Activated CD8-positive, alpha-beta memory T cell treated with anti-CD3 and anti-CD28 coated beads for 36 hours (primary cell): ENCODE results near the gene HSF2BP. TPM values are rescaled to one million over a fixed set of nuclear protein-coding genes. Genes with fewer than 3 reads are reported as not detected.
"Not testable (repeated sequence)": the region's sequence is repeated elsewhere in the genome, so short reads cannot be mapped to it uniquely, and the experiment has no call there.

Source experiments
- CTCF ChIA-PET: fragments of 350-600 bp; sonication (Branson Sonifier 250); formaldehyde crosslinking; loops from one replicate; lab custom pipeline; 2021; ENCODE audit warnings: antibody characterized with exemption; lab: Charles Lee
- POLR2A ChIA-PET: fragments of 350-600 bp; sonication (Branson Sonifier 250); formaldehyde crosslinking; loops from one replicate; lab custom pipeline; 2021; ENCODE audit warnings: antibody characterized with exemption; lab: Charles Lee
- total RNA-seq, 2 experiments: library from RNA; stranded (reverse); gene quantifications; one replicate each; pipeline ENCODE4 v1.2.3, GENCODE V29; 2021

HSF2BP gene
- total RNA-seq, 2 experiments from 2014 or later, result 0.63 to 1.4 TPM

DNA sequence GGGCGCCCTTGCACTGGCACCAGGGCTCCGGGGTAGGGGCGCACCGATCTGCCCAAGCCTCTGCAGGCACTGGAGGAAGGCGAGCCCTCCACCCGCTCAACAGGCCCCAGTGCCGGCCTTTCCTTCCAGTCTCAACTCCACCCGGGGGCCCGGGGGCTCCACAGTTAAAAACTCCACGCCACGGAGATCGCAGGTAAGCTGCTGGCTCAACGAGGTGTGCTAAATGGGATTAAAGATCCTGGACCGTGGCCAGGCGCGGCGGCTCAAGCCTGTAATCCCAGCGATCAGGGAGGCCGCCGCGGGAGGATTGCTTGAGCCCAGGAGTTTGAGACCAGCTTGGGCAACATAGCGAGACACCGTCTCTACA, 536 bp downstream of the HSF2BP start:
- ChIA-PET CTCF (interaction anchor here (0.6 to 0.8 kb wide), 4 partner anchors 13 to 640 kb away, joined by 3 to 4 read pairs (median 3); no protein-coding TSS in a partner anchor), POLR2A (no interaction called here)

DNA sequence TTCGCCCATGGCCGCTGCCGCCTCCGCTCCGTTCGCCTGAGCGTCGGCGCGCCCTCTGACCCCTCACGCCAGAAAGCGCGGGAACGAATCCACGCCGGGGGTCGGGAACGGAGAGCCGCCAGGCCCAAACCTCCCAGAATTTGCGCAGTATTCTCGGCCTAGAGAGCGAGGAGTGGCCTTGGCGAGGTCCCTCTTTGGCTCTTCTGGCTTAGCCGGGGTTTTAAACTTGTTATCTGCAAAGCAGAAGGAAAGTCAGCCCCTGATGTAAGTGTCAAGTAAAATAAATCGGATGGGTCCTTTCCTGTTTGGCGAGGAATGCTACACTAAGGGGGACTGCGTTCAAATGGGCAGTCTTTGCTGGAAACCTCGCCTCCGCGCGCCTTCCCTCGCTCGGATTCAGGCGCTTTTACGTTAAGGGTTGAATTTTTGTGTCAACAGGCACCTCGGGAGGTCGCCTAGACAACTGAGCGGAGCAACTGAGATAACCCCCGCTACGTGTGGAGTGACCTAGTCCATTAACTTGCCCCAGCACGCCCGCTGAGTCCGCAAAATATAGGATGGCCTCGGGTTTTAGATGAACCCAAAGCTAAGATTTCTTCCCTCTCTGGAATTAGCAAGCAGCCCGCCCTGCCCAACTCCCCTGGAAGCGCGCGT, 1.1 kb downstream of the HSF2BP start:
- ChIA-PET POLR2A (no interaction called here), CTCF (interaction anchor here (0.6 kb wide), 2 partner anchors 35 to 49 kb away, joined by 3 read pairs; no protein-coding TSS in a partner anchor)

DNA sequence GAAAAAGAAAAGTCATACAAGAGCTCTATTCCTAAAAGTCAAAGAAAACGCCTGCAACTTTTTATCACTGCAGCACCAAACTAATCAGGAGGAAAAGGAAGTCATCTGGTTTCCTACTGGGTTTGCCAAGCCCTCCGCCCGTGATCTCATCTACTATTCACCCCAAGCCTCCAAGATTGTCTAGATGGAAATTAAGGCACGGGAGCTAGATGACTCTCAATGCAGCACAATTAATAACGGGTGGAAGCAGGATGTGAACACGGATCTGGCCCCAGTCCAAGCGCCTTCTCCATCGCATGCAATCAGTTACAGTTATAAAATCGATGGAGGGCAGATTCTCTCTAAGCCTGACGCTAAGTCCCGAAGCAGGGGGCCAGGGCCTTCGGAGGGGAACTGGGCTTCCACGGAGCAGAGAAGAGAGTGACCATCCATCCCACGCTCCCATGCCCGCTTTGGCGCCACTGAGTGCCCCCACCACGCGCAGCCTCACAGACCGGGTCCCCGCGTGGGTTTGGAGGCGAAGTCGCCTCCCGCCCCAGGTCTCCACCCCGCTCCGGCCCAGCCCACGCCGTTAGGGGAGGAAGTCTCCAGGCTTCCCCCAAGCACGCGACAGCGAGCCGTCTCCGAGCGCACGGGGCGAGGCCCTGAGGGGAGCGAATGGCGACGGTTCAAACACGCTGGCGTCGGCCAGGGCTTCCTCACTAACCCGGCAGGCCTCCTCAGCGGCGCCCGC, 1.8 kb downstream of the HSF2BP start:
- ChIA-PET POLR2A (no interaction called here), CTCF (no interaction called here)

GRCh38 chr21:43654806-43655489, 4.3 kb downstream of the HSF2BP start:
- POLR2A ChIA-PET, result no interaction called here

GRCh38 chr21:43653626-43654025, 5.7 kb downstream of the HSF2BP start:
- CTCF ChIA-PET, result no interaction called here
- POLR2A ChIA-PET, result no interaction called here

More at GRCh38 chr21:43654806-43655489, 4.3 kb downstream of the HSF2BP start:
- CTCF ChIA-PET, result no interaction called here

GRCh38 chr21:43652616-43653015, 6.7 kb downstream of the HSF2BP start:
- CTCF ChIA-PET, result no interaction called here
- POLR2A ChIA-PET, result no interaction called here

GRCh38 chr21:43651926-43652325, 7.4 kb downstream of the HSF2BP start:
- POLR2A ChIA-PET, CTCF ChIA-PET: not testable (repeated sequence)

DNA sequence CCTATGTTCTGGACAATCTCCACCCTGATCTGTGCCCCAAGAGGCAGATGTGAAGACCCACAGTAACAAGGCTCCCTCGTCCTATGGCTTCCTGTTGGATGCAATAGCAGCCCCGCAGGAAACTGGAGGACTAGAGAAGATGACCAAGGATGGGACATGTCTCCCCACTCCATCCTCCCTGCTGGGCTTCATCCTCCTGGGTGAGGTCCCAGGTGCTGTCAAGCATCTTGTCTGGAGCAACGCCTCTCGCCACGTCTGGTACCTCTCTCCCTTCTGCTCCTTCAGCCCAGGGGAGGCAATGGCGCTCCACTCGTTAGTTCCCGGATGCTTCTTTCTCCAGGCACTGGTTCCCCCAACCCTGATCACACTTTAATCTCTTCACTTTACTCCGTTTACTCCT, 11.1 kb downstream of the HSF2BP start:
- CTCF ChIA-PET, result no interaction called here

GRCh38 chr21:43646550-43647260, 12.6 kb downstream of the HSF2BP start:
- POLR2A ChIA-PET, result no interaction called here
- CTCF ChIA-PET, result interaction anchor here (0.7 to 1.2 kb wide), 3 partner anchors 10 to 32 kb away, joined by 3 read pairs; no protein-coding TSS in a partner anchor

More for the DNA sequence above, 11.1 kb downstream of the HSF2BP start:
- POLR2A ChIA-PET, result no interaction called here

- CTCF ChIA-PET, result interaction anchor here (0.6 to 1.2 kb wide), 6 partner anchors 11 to 453 kb away, joined by 3 to 4 read pairs (median 3); no protein-coding TSS in a partner anchor
Measured at GRCh38 chr21:43645976-43646375, 13.3 kb downstream of the HSF2BP start.

GRCh38 chr21:43645136-43645891, 14.0 kb downstream of the HSF2BP start:
- POLR2A ChIA-PET, result no interaction called here
- CTCF ChIA-PET, result interaction anchor here (0.6 to 1.2 kb wide), 5 partner anchors 11 to 452 kb away, joined by 3 to 4 read pairs (median 3); no protein-coding TSS in a partner anchor

More at GRCh38 chr21:43645976-43646375, 13.3 kb downstream of the HSF2BP start:
- POLR2A ChIA-PET, result no interaction called here

- POLR2A ChIA-PET, result no interaction called here
- CTCF ChIA-PET, result no interaction called here
Measured at GRCh38 chr21:43644609-43645008, 14.7 kb downstream of the HSF2BP start.

DNA sequence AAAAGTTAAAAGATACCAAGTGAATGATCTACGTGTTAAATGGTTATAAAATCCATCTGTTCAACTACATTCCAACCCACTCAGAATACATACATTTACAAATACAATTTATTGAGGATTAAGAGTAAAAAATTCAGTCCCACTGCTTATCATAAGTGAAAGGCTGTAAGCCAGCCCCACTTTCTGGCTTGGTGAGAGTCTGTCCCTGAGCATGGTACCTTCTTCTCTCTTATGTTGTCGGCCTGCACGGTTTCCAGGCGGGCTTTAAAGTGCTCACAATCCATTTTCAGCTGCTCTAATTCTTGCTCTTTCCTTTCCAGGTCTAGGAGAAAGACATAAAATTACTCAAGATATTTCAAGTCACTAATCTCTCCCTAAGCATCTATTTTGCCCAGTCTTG, 15.2 kb downstream of the HSF2BP start:
- ChIA-PET CTCF (no interaction called here), POLR2A (no interaction called here)

DNA sequence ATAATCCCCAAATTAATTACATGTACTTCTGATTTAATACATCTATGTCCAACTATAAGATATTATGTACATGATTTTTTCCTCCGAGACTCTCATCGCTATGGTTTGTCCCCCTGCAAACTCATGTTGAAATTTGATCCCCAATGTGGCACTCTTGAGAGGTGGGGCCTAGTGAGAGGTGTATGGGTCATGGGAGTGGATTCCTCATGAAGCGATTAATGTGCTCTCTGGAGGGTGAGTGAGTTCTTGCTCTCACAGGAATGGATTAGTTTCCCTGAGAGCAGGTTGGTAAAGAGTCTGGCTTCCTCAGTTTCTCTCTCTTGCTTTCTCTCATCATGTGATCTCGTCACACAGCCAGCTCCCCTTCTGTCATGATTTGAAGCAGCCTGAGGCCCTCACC, 16.1 kb downstream of the HSF2BP start:
- POLR2A ChIA-PET, result no interaction called here
- CTCF ChIA-PET, result no interaction called here

GRCh38 chr21:43640400-43640799, 18.9 kb downstream of the HSF2BP start:
- POLR2A ChIA-PET, result interaction anchor here (0.6 kb wide), 1 partner anchor 34 kb away, joined by 7 read pairs; no protein-coding TSS in a partner anchor
- CTCF ChIA-PET, result no interaction called here

DNA sequence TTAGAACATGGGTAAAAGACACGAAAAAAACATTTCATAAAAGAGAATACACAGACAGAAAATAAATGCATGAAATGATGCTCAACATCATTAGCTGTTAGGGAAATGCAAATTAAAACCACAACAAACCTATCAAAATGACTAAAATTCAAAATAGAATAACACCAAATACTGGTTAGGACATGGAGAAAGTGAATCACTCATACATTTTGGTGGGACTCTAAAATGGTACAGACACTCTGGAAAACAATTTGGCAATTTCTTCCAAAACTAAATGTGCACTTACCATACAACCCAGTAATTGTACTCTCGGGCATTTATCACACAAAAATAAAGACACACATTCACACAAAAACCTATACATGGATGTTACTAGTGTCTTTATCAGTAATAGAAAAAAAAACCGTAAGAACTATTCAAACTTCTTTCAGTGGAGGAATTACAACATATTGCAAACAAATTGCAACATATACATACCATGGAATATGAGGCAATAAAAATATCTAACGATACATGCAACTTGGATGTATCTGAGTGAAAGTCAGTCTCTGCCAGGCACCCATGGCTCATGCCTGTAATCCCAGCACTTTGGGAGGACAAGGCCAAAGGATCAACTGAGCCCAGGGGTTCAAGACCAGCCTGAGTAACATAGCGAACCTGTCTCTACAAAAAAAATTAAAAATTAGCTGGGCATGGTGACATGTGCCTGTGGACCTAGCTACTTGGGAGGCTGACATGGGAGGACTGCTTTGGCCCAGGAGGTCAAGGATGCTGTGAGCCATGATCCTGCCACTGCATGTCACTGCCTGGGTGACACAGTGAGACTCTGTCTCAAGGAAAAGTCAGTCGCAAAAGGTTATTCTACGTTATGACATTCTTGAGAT, 19.6 kb downstream of the HSF2BP start:
- ChIA-PET CTCF (interaction anchor here (0.6 kb wide), 1 partner anchor 713 kb away, joined by 6 read pairs; no protein-coding TSS in a partner anchor), POLR2A (interaction anchor here (0.6 kb wide), 1 partner anchor 33 kb away, joined by 7 read pairs; no protein-coding TSS in a partner anchor)

DNA sequence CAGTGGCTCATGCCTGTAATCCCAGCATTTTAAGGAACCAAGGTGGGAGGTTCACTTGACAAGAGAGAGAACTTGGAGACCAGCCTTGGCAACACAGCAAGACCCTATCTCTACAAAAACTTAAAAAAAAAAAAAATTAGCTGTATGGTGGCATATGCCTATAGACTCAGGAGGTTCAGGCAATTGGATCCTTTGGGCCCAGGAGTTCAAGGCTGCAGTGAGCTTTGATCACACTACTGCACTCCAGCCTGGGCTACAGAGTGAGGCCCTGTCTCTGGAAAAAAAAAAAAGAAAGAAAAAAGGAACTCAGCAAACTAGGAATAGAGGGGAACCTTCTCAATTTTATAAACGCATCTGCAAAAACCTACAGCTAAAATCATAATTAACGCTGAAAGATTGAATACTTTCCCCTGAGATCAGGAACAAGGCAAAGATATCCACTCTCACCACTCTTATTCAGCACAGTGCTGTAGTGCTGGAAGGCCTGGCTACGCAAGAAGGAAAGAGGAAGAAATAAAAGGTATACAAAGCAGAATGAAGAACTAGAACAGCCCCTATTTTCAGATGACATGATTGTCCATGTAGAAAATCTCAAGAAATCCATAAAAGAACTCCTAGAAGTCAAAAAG, 21.6 kb downstream of the HSF2BP start:
- POLR2A ChIA-PET, result no interaction called here
- CTCF ChIA-PET, result no interaction called here
